ENCODE results near the gene TRMO.

TRMO gene

GRCh38 chr9:97900738-97901565 lies 21.3 kb downstream of the TRMO start:
- DNase-seq, result peak in 4 of 6 experiments; percentile 2 to 19 (median 14)

- no peak for DNase-seq
Observed at GRCh38 chr9:97900103-97900737, 22.1 kb downstream of the TRMO start.

DNA sequence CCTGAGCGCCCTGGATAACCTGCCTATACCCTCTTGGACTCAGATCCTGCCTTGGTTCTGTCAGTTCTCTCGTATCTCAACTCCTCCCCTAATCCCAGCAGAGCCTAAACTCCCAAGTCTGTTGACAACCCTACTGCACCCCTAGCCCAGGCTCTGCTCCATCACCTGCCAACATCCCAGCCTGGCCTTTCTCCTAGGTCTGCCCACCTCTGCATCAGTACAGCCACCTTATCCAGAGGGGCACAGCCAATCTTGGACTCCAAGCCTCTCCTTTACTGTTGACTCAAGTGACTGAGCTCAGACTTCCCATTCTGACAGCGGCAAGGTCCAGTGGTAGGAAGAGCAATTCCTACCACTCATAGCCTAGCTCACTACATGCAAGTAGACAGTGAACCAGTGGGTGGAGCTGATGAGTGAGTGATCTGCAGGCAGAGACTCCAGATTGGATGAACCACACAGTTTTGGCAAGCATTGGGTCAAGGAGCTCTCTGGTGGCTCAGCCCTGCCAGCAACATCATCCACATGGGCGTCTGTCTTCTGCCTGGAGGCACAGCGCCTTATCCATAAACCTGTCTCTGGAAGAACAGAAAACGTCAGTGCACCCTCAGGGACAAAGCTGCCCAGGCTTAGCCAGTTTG lies 26.5 kb downstream of the TRMO start:
- DNase-seq, result peak in 1 of 6 experiments; percentile 11

GRCh38 chr9:97895211-97895610 lies 27.1 kb downstream of the TRMO start:
- DNase-seq, result no peak

GRCh38 chr9:97892421-97892820 lies 29.9 kb downstream of the TRMO start:
- DNase-seq, result no peak

GRCh38 chr9:97891736-97892135 lies 30.6 kb downstream of the TRMO start:
- no peak for DNase-seq

DNA sequence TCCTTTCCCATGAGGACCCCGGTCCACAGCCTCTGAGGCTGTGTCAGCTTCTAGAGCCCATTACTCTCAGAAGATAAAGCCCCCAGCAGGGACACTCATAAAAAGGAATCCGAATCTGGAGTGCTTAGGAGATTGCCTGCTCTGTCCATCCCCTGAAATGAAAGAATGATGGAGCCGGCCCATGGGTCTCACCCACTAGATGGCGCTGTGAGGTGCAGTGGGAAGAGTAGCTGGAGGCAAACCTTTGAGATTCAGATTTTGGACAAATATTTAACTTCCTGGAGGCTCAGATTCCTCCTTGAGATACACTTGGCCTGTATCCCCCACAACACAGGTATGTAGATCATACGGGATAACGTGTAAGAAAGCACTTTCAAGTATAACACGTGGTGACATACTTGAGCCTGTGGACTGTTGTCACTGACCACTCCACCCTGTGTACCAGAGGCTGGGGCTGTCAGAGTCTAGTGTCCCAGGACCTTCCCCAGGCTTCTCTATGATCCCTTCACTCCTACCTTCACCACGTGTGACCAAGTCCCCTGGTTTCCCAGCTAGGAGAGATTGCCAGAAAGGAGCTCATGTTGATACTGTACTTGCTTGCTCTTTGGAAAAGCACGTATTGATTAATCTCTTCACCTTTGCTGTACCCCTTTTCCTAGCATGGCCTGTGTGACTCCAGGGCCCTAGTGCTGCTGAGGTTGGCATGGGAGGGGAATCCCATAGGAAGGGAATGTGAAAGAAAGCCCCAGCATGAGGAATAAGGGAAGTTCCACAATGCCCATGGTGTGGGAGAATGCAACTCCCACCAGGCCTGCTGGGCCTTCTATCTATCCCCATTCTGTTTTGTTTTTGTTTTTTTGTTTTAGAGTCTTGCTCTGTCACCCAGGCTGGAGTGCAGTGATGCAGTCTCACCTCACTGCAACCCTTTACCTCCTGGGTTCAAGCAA lies 32.1 kb downstream of the TRMO start:
- DNase-seq, result peak; percentile 19 to 60 (median 54)

GRCh38 chr9:97880336-97880735 lies 42.0 kb downstream of the TRMO start:
- no peak for DNase-seq

GRCh38 chr9:97876061-97876460 lies 46.2 kb downstream of the TRMO start:
- no peak for DNase-seq

DNA sequence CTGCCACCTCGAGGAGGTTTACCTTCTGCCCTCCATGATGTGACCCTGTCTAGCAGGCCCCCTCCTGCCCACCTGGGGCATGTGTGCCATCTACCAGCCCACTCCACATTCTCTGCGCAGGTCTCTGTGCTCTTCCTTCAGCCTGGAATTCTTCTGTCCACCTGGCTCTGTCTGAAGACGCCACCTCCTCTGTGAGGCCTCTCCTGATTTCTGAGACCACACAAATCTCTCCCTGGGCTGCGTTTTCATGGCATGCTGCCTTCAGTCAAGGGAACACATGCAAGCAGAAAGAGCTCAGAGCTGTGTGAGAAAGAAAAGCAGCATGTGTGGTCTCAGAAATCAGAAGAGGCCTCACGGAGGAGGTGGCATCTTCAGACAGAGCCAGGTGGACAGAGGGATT lies 47.2 kb downstream of the TRMO start:
- DNase-seq, result no peak

DNA sequence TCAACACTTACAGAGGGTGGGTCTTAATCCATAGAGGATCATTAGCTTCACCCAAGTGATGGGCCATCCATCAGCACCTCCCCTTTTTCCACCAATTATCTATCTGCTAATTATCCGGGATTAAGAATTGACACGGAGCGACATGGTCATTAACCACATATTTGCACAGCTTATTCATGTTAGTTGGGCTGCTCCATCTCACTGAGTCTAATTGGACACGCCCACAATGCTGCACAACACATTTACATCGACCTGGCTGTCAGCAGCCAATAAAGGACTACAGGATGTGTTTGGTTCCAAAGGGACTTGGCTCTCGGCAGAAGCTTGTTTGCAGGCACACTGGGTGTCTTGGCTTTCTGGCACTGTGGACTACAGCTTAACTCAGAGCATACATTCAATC lies 47.7 kb downstream of the TRMO start:
- no peak for DNase-seq

- DNase-seq, result no peak
Observed at GRCh38 chr9:97873882-97874281, 48.4 kb downstream of the TRMO start.

DNA sequence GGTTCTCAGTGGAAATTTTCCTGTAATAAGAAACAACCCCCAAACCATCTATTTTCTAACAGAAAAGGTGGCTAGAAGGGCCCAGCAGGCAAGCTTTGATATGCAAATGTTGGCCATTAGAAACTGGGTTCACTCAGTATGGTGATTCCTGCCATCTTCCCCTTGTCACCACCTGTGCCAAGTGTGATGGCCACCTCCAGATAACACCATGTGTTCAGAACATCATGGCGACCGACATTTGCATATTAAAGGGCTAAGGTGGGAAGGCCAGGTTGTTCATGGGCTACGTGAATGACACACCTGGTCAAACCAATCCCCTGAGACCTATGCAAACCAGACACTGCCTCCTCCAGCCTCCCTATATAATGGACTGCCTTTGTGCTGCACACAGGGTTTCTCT lies 48.9 kb downstream of the TRMO start:
- DNase-seq, result no peak

GRCh38 chr9:97868859-97869258 lies 53.4 kb downstream of the TRMO start:
- no peak for DNase-seq

DNA sequence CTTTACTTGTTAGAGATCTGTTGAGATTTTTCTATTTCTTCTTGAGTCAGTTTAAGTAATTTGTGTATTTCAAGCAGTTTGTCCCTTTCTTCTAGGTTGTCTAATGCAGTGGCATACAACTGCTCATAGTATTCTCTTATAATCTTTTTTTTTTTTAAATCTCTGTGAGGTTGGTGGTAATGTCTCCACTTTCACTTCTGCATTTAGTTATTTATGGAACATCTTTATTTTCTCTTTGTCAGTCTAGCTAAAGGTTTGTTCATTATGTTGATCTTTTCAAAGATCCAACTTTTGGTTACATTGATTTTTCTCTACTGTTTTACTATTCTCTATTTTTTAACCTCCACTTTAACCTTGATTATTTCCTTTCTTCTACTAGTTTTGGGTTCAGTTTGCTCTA lies 55.5 kb downstream of the TRMO start:
- no peak for DNase-seq

GRCh38 chr9:97866300-97866699 lies 56.0 kb downstream of the TRMO start:
- no peak for DNase-seq

- no peak for DNase-seq
Observed at GRCh38 chr9:97864396-97864795, 57.9 kb downstream of the TRMO start.

- no peak for DNase-seq
Observed at GRCh38 chr9:97863314-97863713, 59.0 kb downstream of the TRMO start.

DNA sequence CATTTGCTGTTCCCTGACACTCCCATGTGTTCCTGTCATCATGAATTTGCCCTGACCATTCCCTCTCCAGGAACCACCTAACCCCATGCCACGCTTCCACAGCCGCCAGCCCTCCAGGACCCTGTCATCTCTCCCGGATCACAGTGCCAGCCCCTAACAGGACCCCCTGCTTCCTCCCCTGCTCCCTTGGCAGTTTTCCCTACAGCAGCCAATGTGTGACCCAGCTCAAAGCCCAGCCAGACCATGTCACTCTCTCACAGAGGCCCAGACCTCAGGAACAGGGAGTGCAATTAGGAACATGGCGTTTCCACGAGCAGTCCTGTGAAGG lies 61.2 kb downstream of the TRMO start:
- no peak for DNase-seq

- DNase-seq, result no peak
Observed at GRCh38 chr9:97860451-97861147, 61.7 kb downstream of the TRMO start.

- DNase-seq, result no peak
Observed at GRCh38 chr9:97859346-97859745, 63.0 kb downstream of the TRMO start.

- DNase-seq, result no peak
Observed at GRCh38 chr9:97858826-97859225, 63.5 kb downstream of the TRMO start.

- DNase-seq, result no peak
Observed at GRCh38 chr9:97858393-97858713, 63.9 kb downstream of the TRMO start.
